Activated naive CD8-positive, alpha-beta T cell treated with anti-CD3 and anti-CD28 coated beads for 36 hours (primary cell): ENCODE measurements around the gene SLC11A1. TPM values are rescaled to one million over a fixed set of nuclear protein-coding genes. Genes with fewer than 3 reads are reported as not detected.

Experiments
- DNase-seq: peaks from one replicate; pipeline ENCODE4 v3.0.0; 2021
- H3K27ac Mint-ChIP-seq: one replicate; pipeline ENCODE4 v1.8.0; 2022; ENCODE audit warnings: mild to moderate bottlenecking, moderate library complexity, mixed read lengths
- H3K27me3 Mint-ChIP-seq: one replicate; pipeline ENCODE4 v1.8.0; 2022; ENCODE audit warnings: mild to moderate bottlenecking, mixed read lengths
- H3K36me3 Mint-ChIP-seq: one replicate; pipeline ENCODE4 v1.8.0; 2021; ENCODE audit warnings: mild to moderate bottlenecking, mixed read lengths
- H3K4me1 Mint-ChIP-seq: one replicate; pipeline ENCODE4 v1.8.0; 2021; ENCODE audit warnings: mixed read lengths
- H3K4me3 Mint-ChIP-seq: one replicate; pipeline ENCODE4 v1.8.0; 2022; ENCODE audit warnings: mild to moderate bottlenecking, moderate library complexity, mixed read lengths
- H3K9me3 Mint-ChIP-seq: one replicate; pipeline ENCODE4 v1.8.0; 2022; ENCODE audit warnings: mixed read lengths
- total RNA-seq, 2 experiments: library from RNA; stranded (reverse); gene quantifications; one replicate each; pipeline ENCODE4 v1.2.3, GENCODE V29; 2021

Gene SLC11A1, protein sequence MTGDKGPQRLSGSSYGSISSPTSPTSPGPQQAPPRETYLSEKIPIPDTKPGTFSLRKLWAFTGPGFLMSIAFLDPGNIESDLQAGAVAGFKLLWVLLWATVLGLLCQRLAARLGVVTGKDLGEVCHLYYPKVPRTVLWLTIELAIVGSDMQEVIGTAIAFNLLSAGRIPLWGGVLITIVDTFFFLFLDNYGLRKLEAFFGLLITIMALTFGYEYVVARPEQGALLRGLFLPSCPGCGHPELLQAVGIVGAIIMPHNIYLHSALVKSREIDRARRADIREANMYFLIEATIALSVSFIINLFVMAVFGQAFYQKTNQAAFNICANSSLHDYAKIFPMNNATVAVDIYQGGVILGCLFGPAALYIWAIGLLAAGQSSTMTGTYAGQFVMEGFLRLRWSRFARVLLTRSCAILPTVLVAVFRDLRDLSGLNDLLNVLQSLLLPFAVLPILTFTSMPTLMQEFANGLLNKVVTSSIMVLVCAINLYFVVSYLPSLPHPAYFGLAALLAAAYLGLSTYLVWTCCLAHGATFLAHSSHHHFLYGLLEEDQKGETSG
- under 1 TPM; 0.08 TPM for total RNA-seq

DNA sequence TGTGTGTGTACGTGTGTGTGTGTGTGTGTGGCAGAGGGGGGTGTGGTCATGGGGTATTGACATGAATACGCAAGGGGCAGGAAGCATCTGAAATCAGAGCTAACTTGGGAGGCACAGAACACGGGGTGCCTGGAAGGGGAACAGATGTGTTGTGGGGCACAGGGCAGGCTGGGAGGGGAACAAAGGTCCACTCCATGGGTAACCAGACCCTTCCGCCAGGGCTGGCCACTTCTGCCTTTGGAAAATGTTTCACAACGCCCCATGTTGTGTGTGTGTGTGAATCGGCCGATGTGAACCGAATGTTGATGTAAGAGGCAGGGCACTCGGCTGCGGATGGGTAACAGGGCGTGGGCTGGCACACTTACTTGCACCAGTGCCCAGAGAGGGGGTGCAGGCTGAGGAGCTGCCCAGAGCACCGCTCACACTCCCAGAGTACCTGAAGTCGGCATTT, at the start of gene SLC11A1:
TSS of gene SLC11A1 (plus strand) at position 358 of the 451 bp plus-strand sequence. CDS start 96 bp downstream, outside the sequence.
- Mint-ChIP-seq H3K27ac (no peak within 1 kb of the TSS), H3K27me3 (no peaks in the 10 kb centered on the region), H3K36me3 (no peaks in the 10 kb centered on the region), H3K9me3 (no peaks in the 10 kb centered on the region), H3K4me1 (peaks cover 2% of the 10 kb centered on the region), H3K4me3 (no peak within 1 kb of the TSS)
- DNase-seq: no peak

GRCh38 chr2:218332288-218332687, 49.8 kb upstream of the SLC11A1 start:
- H3K4me3 Mint-ChIP-seq: no peak overlapping the region
- H3K4me1 Mint-ChIP-seq: peaks cover 2% of the 10 kb centered on the region
- no peak for DNase-seq
- H3K27me3 Mint-ChIP-seq: no peaks in the 10 kb centered on the region
- H3K36me3 Mint-ChIP-seq: no peaks in the 10 kb centered on the region
- no peak overlapping the region for H3K27ac Mint-ChIP-seq
- no peaks in the 10 kb centered on the region for H3K9me3 Mint-ChIP-seq

- no peak overlapping the region for H3K4me3 Mint-ChIP-seq
These were observed 49.0 kb upstream of the SLC11A1 start for GRCh38 chr2:218332920-218333645.

GRCh38 chr2:218334531-218334930, 47.5 kb upstream of the SLC11A1 start:
- no peaks in the 10 kb centered on the region for H3K9me3 Mint-ChIP-seq
- H3K4me1 Mint-ChIP-seq: peaks cover 2% of the 10 kb centered on the region
- no peaks in the 10 kb centered on the region for H3K27me3 Mint-ChIP-seq
- no peaks in the 10 kb centered on the region for H3K36me3 Mint-ChIP-seq
- H3K4me3 Mint-ChIP-seq: no peak overlapping the region
- no peak for DNase-seq
- H3K27ac Mint-ChIP-seq: no peak overlapping the region

More at GRCh38 chr2:218332920-218333645, 49.0 kb upstream of the SLC11A1 start:
- Mint-ChIP-seq H3K27me3 (no peaks in the 10 kb centered on the region), H3K9me3 (no peaks in the 10 kb centered on the region), H3K36me3 (no peaks in the 10 kb centered on the region), H3K4me1 (peaks cover 2% of the 10 kb centered on the region), H3K27ac (no peak overlapping the region)
- DNase-seq: no peak

GRCh38 chr2:218340656-218341055, 41.4 kb upstream of the SLC11A1 start:
- Mint-ChIP-seq H3K27me3 (no peaks in the 10 kb centered on the region), H3K9me3 (no peaks in the 10 kb centered on the region), H3K4me3 (no peak overlapping the region), H3K36me3 (no peaks in the 10 kb centered on the region), H3K27ac (no peak overlapping the region), H3K4me1 (peaks cover 2% of the 10 kb centered on the region)
- no peak for DNase-seq

DNA sequence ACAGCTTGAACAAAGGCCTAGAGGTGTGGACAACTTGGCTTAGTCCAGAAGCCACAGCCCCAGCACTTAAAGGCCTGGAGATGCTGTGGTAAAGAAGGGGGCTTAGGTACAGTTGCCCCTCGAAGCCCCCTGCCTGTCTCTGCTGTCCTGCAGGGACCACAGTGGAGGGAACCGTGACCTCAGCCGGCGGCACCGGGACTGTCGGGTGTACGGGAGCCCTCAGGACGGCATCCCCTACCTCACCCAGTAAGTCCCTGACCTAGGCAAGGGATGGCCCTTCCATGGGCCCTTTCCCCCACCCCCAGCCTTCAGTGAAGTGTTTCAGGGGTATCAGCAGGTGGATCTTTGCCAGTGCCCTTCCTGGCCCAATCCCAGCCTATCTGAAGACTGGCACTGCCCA, 40.7 kb upstream of the SLC11A1 start:
- Mint-ChIP-seq H3K4me1 (peaks cover 2% of the 10 kb centered on the region), H3K4me3 (no peak overlapping the region), H3K27me3 (no peaks in the 10 kb centered on the region), H3K36me3 (no peaks in the 10 kb centered on the region), H3K27ac (no peak overlapping the region), H3K9me3 (no peaks in the 10 kb centered on the region)
- no peak for DNase-seq

DNA sequence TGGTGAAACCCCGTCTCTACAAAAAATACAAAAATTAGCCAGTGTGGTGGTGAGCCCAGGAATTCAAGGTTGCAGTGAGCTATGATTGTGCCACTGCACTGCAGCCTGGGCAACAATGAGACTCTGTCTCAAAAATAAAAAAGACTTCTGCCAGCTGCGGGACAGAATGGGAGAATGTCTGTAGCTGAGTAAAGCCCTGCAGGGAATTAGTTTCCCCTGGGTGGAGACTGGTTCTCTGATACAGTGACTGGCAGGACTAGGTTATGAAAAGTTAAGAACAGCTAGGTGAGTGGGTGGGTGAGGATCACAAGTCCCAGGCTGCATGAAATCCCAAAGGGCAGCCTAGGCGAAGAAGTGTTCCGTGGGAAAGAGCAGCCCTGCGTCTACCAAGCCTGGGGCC, 39.2 kb upstream of the SLC11A1 start:
- H3K36me3 Mint-ChIP-seq: no peaks in the 10 kb centered on the region
- DNase-seq: no peak
- peaks cover 2% of the 10 kb centered on the region for H3K4me1 Mint-ChIP-seq
- no peaks in the 10 kb centered on the region for H3K9me3 Mint-ChIP-seq
- no peaks in the 10 kb centered on the region for H3K27me3 Mint-ChIP-seq
- no peak overlapping the region for H3K4me3 Mint-ChIP-seq
- H3K27ac Mint-ChIP-seq: no peak overlapping the region

GRCh38 chr2:218343591-218343990, 38.5 kb upstream of the SLC11A1 start:
- no peak for DNase-seq
- peaks cover 2% of the 10 kb centered on the region for H3K4me1 Mint-ChIP-seq
- H3K27me3 Mint-ChIP-seq: no peaks in the 10 kb centered on the region
- H3K9me3 Mint-ChIP-seq: no peaks in the 10 kb centered on the region
- no peak overlapping the region for H3K27ac Mint-ChIP-seq
- no peak overlapping the region for H3K4me3 Mint-ChIP-seq
- no peaks in the 10 kb centered on the region for H3K36me3 Mint-ChIP-seq

DNA sequence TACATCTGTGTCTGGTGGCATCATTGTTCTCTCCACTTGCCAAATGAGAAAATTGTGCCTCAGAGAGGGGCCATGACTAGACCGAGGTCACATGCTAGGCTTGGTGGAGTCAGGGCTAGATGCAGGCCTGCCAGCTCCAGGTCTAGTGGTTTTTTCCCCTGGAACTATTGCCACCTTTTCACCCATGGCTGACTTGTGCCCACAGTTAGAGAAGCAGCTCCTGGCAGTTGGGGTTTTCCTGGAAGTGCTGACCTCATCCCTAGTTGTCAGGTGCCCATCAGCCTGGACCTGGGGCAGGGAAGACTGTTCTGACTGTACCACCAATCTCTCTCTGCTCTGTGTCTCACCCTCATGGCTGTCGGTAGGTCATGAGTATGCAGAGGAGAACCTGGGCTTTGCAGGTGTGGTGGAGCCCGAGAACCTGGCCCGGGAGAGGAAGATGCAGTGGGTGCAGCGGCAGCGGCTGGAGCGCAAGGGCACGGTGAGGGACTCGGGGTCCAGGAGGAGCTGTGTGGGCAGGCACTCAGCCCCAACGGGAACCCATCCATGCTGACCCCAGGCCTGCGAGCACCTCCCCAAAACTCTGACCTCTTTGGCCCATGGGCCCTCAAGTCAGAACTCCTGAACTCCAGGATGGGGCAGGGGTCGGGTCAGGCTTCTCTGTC, 37.9 kb upstream of the SLC11A1 start:
- H3K27ac Mint-ChIP-seq: no peak overlapping the region
- H3K9me3 Mint-ChIP-seq: no peaks in the 10 kb centered on the region
- peaks cover 2% of the 10 kb centered on the region for H3K4me1 Mint-ChIP-seq
- no peak overlapping the region for H3K4me3 Mint-ChIP-seq
- no peaks in the 10 kb centered on the region for H3K27me3 Mint-ChIP-seq
- no peaks in the 10 kb centered on the region for H3K36me3 Mint-ChIP-seq
- no peak for DNase-seq

- no peak for DNase-seq
- no peak overlapping the region for H3K4me3 Mint-ChIP-seq
- H3K27ac Mint-ChIP-seq: no peak overlapping the region
- no peaks in the 10 kb centered on the region for H3K27me3 Mint-ChIP-seq
- no peaks in the 10 kb centered on the region for H3K36me3 Mint-ChIP-seq
- H3K9me3 Mint-ChIP-seq: no peaks in the 10 kb centered on the region
- peaks cover 2% of the 10 kb centered on the region for H3K4me1 Mint-ChIP-seq
These were observed 37.2 kb upstream of the SLC11A1 start for GRCh38 chr2:218344755-218345417.

DNA sequence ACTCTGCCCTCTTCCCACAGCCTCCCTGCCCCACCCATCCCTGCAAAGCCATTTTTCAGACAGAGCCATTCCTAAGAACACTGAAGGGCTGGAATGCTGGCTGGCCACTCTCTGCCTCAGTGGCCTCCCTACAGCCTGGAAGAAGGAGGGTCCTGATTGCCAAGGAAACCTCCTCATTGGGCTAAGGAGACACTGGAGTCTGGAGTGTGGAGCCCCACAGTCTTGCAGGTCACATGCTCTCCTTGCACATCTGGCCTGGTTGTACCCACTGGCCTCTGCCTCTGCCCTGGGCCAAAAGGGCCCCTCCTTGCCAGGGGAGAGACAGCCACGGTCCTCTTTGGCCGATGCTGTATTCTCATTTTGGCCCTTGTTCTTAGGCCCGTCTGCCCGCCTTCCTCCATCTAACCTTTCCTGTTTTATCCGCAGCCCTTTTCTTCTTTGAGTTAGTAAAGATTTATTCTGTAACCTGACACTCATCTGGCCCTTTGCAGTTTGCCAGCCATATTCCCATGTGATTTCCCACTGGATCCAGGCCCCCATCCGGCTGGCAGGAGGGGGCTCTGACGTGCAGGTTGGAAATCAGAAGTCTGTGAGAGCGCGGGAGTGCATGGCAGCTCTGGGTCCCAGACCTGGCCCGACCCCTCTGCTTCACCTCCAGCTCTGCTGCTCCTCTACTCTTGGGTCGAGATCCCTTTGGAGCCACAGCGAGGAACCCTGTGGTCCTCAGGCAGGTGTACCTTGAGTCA, 36.4 kb upstream of the SLC11A1 start:
- no peak for DNase-seq
- Mint-ChIP-seq H3K4me1 (peaks cover 2% of the 10 kb centered on the region), H3K27me3 (no peaks in the 10 kb centered on the region), H3K4me3 (no peak overlapping the region), H3K9me3 (no peaks in the 10 kb centered on the region), H3K27ac (no peak overlapping the region), H3K36me3 (no peaks in the 10 kb centered on the region)

GRCh38 chr2:218347172-218347571, 34.9 kb upstream of the SLC11A1 start:
- Mint-ChIP-seq H3K4me1 (peaks cover 2% of the 10 kb centered on the region), H3K4me3 (no peak overlapping the region), H3K36me3 (peaks cover 4% of the 10 kb centered on the region)

DNA sequence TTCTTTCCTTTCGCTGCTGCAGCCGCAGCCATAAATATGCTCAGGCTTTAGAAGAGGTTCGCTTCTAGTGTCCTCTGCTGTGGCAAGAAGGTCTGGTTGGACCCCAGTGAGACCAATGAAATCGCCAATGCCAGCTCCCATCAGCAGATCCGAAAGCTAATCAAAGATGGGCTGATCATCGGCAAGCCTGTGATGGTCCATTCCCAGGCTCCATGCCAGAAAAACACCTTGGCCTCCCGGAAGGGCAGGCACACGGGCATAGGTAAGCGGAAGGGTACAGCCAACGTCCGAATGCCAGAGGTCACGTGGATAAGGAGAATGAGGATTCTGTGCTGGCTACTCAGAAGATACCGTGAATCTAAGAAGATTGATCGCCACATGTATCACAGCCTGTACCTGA, 28.0 kb upstream of the SLC11A1 start:
- Mint-ChIP-seq H3K4me1 (no peaks in the 10 kb centered on the region), H3K36me3 (peaks cover 4% of the 10 kb centered on the region), H3K27me3 (no peaks in the 10 kb centered on the region), H3K9me3 (peaks cover 6% of the 10 kb centered on the region), H3K27ac (no peak overlapping the region), H3K4me3 (no peak overlapping the region)
- DNase-seq: no peak

More at GRCh38 chr2:218347172-218347571, 34.9 kb upstream of the SLC11A1 start:
- H3K9me3 Mint-ChIP-seq: peaks cover 6% of the 10 kb centered on the region
- no peaks in the 10 kb centered on the region for H3K27me3 Mint-ChIP-seq
- DNase-seq: no peak
- H3K27ac Mint-ChIP-seq: no peak overlapping the region

DNA sequence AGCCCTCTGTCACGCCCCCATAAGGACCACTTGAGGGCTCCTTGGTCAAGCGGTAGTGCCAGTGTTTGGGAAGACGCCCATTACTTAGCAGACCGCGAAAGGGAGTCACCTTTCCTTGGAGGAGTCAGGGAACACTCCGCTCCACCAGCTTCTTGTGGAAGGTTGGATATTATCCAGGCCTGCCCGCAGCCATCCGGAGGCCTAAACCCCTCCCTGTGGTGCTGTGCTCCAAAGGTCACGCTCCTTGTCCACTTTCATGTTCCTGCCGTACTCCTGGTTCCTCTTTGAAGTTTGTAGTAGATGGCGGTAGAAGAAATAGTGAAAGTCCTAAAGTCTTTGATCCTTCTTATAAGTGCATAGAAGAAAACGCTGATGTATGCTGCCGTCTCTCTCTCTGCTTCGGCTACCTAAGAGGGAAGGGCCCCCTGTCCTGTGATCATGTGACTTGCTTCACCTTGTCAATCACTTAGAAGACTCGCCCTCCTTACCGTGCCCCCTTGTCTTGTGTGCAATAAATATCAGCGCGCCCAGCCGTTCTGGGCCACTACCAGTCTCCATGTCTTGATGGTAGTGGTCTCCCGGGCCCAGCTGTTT, 27.1 kb upstream of the SLC11A1 start:
- H3K4me1 Mint-ChIP-seq: no peaks in the 10 kb centered on the region
- peaks cover 4% of the 10 kb centered on the region for H3K36me3 Mint-ChIP-seq
- H3K27me3 Mint-ChIP-seq: no peaks in the 10 kb centered on the region
- peaks cover 6% of the 10 kb centered on the region for H3K9me3 Mint-ChIP-seq
- H3K27ac Mint-ChIP-seq: no peak overlapping the region
- H3K4me3 Mint-ChIP-seq: no peak overlapping the region
- no peak for DNase-seq
